HG02970 (cell line): ENCODE measurements around the gene CADM1.

Experiments used
- ATAC-seq: cut with Tn5 transposase; IDR thresholded peaks from one replicate; pipeline ENCODE4 v1.9.1; 2021; ENCODE audit warnings: mild to moderate bottlenecking, moderate library complexity, moderate number of reproducible peaks; ENCODE audit not compliant: unreplicated experiment, low FRiP score

The CADM1 gene

GRCh38 chr11:115326526-115326925 lies 177.7 kb downstream of the CADM1 start:
- no peak for ATAC-seq

GRCh38 chr11:115325523-115325922 lies 178.7 kb downstream of the CADM1 start:
- no peak for ATAC-seq

- no peak for ATAC-seq
Measured at GRCh38 chr11:115324581-115325432, 179.4 kb downstream of the CADM1 start.

- ATAC-seq = no peak
Measured at GRCh38 chr11:115322553-115323203, 181.5 kb downstream of the CADM1 start.

GRCh38 chr11:115321605-115322289 lies 182.5 kb downstream of the CADM1 start:
- ATAC-seq = no peak

GRCh38 chr11:115317277-115318185 lies 186.7 kb downstream of the CADM1 start:
- ATAC-seq = no peak

GRCh38 chr11:115316696-115317095 lies 187.5 kb downstream of the CADM1 start:
- no peak for ATAC-seq

- no peak for ATAC-seq
Measured at GRCh38 chr11:115314330-115314920, 189.8 kb downstream of the CADM1 start.

- no peak for ATAC-seq
Measured at GRCh38 chr11:115313224-115313838, 190.9 kb downstream of the CADM1 start.

- no peak for ATAC-seq
Measured at GRCh38 chr11:115311949-115312348, 192.3 kb downstream of the CADM1 start.

- no peak for ATAC-seq
Measured at GRCh38 chr11:115306689-115307088, 197.5 kb downstream of the CADM1 start.

- ATAC-seq = no peak
Measured at GRCh38 chr11:115304774-115305472, 199.3 kb downstream of the CADM1 start.

- ATAC-seq = no peak
Measured at GRCh38 chr11:115303929-115304531, 200.2 kb downstream of the CADM1 start.

- no peak for ATAC-seq
Measured at GRCh38 chr11:115302946-115303703, 201.1 kb downstream of the CADM1 start.

GRCh38 chr11:115300660-115301428 lies 203.4 kb downstream of the CADM1 start:
- ATAC-seq = no peak

- no peak for ATAC-seq
Measured at GRCh38 chr11:115298300-115299012, 205.8 kb downstream of the CADM1 start.
